GM23338 (cell line): ENCODE results near the gene CDCP1. TPM values are rescaled to one million over a fixed set of nuclear protein-coding genes. Genes with fewer than 3 reads are reported as not detected.

ENCODE experiments used
- ATAC-seq: fragments of 200-7000 bp; cut with Tn5 transposase; 3 replicates; pipeline ENCODE4 v1.9.1; 2020
- DNase-seq: peaks from one replicate; pipeline ENCODE4 v3.0.0-alpha.2; 2015; ENCODE audit warnings: low spot score
- H2AFZ ChIP-seq: fragments of 200-600 bp; sonication (generic); 2 replicates; pipeline ENCODE4 v1.8.0; 2016; ENCODE audit warnings: antibody characterized with exemption, mild to moderate bottlenecking, moderate library complexity
- H3F3A ChIP-seq: fragments of 200-600 bp; sonication (generic); replicated peaks from 2 replicates; pipeline ENCODE4 v1.8.0; 2017; ENCODE audit warnings: antibody characterized with exemption, mixed run types, low read depth
- H3K27ac ChIP-seq: fragments of 200-600 bp; sonication (generic); 2 replicates; pipeline ENCODE4 v1.6.1; 2016; ENCODE audit warnings: low read depth
- H3K27me3 ChIP-seq: fragments of 200-600 bp; sonication (generic); 2 replicates; pipeline ENCODE4 v1.8.0; 2016; ENCODE audit warnings: mild to moderate bottlenecking, mixed run types, moderate library complexity; ENCODE audit not compliant: insufficient read depth
- H3K36me3 ChIP-seq: fragments of 200-600 bp; sonication (generic); 2 replicates; pipeline ENCODE4 v1.8.0; 2016; ENCODE audit warnings: mild to moderate bottlenecking; ENCODE audit not compliant: insufficient read depth
- H3K4me1 ChIP-seq: fragments of 200-600 bp; sonication (generic); 2 replicates; pipeline ENCODE4 v1.8.0; 2016; ENCODE audit warnings: mild to moderate bottlenecking, moderate library complexity; ENCODE audit not compliant: insufficient read depth
- H3K4me2 ChIP-seq: fragments of 200-600 bp; sonication (generic); 2 replicates; pipeline ENCODE4 v1.7.1; 2017; ENCODE audit warnings: mixed run types
- H3K4me3 ChIP-seq: fragments of 200-600 bp; sonication (generic); 2 replicates; pipeline ENCODE4 v1.6.1; 2016; ENCODE audit warnings: mixed run types
- H3K79me2 ChIP-seq: fragments of 200-600 bp; sonication (generic); replicated peaks from 2 replicates; pipeline ENCODE4 v1.8.0; 2017; ENCODE audit warnings: mild to moderate bottlenecking; ENCODE audit not compliant: insufficient read depth
- H3K9me2 ChIP-seq: fragments of 200-600 bp; sonication (generic); 2 replicates; pipeline ENCODE4 v1.8.0; 2017; ENCODE audit not compliant: insufficient read depth
- H4K20me1 ChIP-seq: fragments of 200-600 bp; sonication (generic); replicated peaks from 2 replicates; pipeline ENCODE4 v1.8.0; 2017; ENCODE audit warnings: mild to moderate bottlenecking; ENCODE audit not compliant: insufficient read depth
- H3K27ac Mint-ChIP-seq: 2 replicates; pipeline ENCODE4 v1.8.0; 2020; ENCODE audit warnings: inconsistent platforms, mild to moderate bottlenecking, moderate library complexity, mixed read lengths
- H3K27me3 Mint-ChIP-seq: 3 replicates; pipeline ENCODE4 v1.8.0; 2022; ENCODE audit warnings: low read depth, mild to moderate bottlenecking, moderate library complexity, mixed read lengths, inconsistent platforms; ENCODE audit not compliant: insufficient read depth, poor library complexity
- H3K36me3 Mint-ChIP-seq: 3 replicates; pipeline ENCODE4 v1.8.0; 2021; ENCODE audit warnings: low read depth, mild to moderate bottlenecking, inconsistent platforms, moderate library complexity, mixed read lengths
- H3K4me1 Mint-ChIP-seq: 3 replicates; pipeline ENCODE4 v1.8.0; 2020; ENCODE audit warnings: mild to moderate bottlenecking, inconsistent platforms, mixed read lengths
- H3K4me3 Mint-ChIP-seq: 3 replicates; pipeline ENCODE4 v1.8.0; 2021; ENCODE audit warnings: moderate library complexity, mild to moderate bottlenecking, inconsistent platforms, mixed read lengths
- H3K9me3 Mint-ChIP-seq: 3 replicates; pipeline ENCODE4 v1.8.0; 2020; ENCODE audit warnings: moderate library complexity, mild to moderate bottlenecking, inconsistent platforms, mixed read lengths
- EZH2 ChIP-seq: fragments of 200-600 bp; sonication (generic); IDR thresholded peaks from one replicate; pipeline ENCODE4 v1.8.0; 2017; ENCODE audit warnings: antibody characterized with exemption, mild to moderate bottlenecking, low read depth; ENCODE audit not compliant: unreplicated experiment
- EZH2phosphoT487 ChIP-seq: fragments of 200-600 bp; sonication (generic); IDR thresholded peaks from one replicate; pipeline ENCODE4 v1.8.1; 2018; ENCODE audit warnings: antibody characterized with exemption; ENCODE audit not compliant: unreplicated experiment
- JUNB ChIP-seq: IDR thresholded peaks from one replicate; pipeline ENCODE4 v1.6.1; 2016; ENCODE audit warnings: antibody characterized with exemption; ENCODE audit not compliant: unreplicated experiment
- NANOG ChIP-seq: IDR thresholded peaks from 2 replicates; pipeline ENCODE4 v1.6.1; 2016; ENCODE audit warnings: antibody characterized with exemption, borderline replicate concordance
- ZNF114 ChIP-seq: fragments of 250-450 bp; sonication (Bioruptor Pico); IDR thresholded peaks from 2 replicates; pipeline ENCODE4 v1.5.0; 2020; ENCODE audit warnings: mild to moderate bottlenecking, moderate library complexity
- ZNF331 ChIP-seq: fragments of 250-450 bp; sonication (Bioruptor Pico); IDR thresholded peaks from 2 replicates; pipeline ENCODE4 v1.5.0; 2020; ENCODE audit warnings: low read depth, mild to moderate bottlenecking, moderate library complexity
- polyA plus RNA-seq: library from polyadenylated mRNA; unstranded; fragments of >200 nt; fragmentation: Nextera tagmentation; extraction: Ambion mirVana; gene quantifications from 2 replicates; pipeline ENCODE4 v1.2.1, GENCODE V29; 2016
- total RNA-seq: library from RNA; depleted of rRNA; stranded (reverse); fragments of >200 nt; shearing (Covaris generic); gene quantifications from 2 replicates; pipeline ENCODE4 v1.2.3, GENCODE V29; 2014
- TF ChIP-seq, protein P1 (sequence below): fragments of 250-450 bp; sonication (Bioruptor Pico); IDR thresholded peaks from 2 replicates; pipeline ENCODE4 v1.5.0; 2020; ENCODE audit warnings: mild to moderate bottlenecking, moderate library complexity
- TF ChIP-seq, protein P2 (sequence below): IDR thresholded peaks from 2 replicates; pipeline ENCODE4 v1.6.1; 2016; ENCODE audit warnings: antibody characterized with exemption

CDCP1 gene
- total and polyA plus RNA-seq, 2 experiments from 2014 or later: 7.7 to 20.1 TPM

DNA sequence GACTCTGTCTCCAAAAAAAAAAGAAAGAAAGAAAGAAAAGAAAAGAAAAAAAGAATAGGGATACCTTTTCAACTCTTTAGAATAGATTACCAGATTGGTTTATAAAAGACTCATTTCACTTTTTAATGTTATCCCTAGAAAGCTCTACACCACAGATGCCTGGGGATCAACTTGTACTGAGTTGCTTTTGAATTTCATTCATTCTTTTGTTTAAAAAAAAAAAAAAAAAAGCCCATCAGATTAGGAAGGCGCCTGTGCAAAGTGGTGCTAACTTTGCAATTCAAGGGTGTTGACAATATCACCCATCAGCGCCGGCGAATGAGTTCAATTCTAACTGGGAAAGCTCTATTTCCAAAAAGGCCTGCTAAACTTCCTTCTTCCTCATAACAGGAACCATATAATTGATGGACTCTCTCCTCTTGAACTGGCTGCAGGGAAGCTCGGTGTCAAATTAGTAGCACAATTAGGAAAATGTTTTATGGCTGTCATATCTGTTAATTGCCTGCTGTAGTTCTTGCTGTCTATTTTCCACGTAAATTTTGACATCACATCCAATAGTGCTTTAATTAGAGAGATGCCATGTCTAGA is 48.8 kb downstream of the CDCP1 start (continued):
- TF ChIP-seq, protein P1, sequence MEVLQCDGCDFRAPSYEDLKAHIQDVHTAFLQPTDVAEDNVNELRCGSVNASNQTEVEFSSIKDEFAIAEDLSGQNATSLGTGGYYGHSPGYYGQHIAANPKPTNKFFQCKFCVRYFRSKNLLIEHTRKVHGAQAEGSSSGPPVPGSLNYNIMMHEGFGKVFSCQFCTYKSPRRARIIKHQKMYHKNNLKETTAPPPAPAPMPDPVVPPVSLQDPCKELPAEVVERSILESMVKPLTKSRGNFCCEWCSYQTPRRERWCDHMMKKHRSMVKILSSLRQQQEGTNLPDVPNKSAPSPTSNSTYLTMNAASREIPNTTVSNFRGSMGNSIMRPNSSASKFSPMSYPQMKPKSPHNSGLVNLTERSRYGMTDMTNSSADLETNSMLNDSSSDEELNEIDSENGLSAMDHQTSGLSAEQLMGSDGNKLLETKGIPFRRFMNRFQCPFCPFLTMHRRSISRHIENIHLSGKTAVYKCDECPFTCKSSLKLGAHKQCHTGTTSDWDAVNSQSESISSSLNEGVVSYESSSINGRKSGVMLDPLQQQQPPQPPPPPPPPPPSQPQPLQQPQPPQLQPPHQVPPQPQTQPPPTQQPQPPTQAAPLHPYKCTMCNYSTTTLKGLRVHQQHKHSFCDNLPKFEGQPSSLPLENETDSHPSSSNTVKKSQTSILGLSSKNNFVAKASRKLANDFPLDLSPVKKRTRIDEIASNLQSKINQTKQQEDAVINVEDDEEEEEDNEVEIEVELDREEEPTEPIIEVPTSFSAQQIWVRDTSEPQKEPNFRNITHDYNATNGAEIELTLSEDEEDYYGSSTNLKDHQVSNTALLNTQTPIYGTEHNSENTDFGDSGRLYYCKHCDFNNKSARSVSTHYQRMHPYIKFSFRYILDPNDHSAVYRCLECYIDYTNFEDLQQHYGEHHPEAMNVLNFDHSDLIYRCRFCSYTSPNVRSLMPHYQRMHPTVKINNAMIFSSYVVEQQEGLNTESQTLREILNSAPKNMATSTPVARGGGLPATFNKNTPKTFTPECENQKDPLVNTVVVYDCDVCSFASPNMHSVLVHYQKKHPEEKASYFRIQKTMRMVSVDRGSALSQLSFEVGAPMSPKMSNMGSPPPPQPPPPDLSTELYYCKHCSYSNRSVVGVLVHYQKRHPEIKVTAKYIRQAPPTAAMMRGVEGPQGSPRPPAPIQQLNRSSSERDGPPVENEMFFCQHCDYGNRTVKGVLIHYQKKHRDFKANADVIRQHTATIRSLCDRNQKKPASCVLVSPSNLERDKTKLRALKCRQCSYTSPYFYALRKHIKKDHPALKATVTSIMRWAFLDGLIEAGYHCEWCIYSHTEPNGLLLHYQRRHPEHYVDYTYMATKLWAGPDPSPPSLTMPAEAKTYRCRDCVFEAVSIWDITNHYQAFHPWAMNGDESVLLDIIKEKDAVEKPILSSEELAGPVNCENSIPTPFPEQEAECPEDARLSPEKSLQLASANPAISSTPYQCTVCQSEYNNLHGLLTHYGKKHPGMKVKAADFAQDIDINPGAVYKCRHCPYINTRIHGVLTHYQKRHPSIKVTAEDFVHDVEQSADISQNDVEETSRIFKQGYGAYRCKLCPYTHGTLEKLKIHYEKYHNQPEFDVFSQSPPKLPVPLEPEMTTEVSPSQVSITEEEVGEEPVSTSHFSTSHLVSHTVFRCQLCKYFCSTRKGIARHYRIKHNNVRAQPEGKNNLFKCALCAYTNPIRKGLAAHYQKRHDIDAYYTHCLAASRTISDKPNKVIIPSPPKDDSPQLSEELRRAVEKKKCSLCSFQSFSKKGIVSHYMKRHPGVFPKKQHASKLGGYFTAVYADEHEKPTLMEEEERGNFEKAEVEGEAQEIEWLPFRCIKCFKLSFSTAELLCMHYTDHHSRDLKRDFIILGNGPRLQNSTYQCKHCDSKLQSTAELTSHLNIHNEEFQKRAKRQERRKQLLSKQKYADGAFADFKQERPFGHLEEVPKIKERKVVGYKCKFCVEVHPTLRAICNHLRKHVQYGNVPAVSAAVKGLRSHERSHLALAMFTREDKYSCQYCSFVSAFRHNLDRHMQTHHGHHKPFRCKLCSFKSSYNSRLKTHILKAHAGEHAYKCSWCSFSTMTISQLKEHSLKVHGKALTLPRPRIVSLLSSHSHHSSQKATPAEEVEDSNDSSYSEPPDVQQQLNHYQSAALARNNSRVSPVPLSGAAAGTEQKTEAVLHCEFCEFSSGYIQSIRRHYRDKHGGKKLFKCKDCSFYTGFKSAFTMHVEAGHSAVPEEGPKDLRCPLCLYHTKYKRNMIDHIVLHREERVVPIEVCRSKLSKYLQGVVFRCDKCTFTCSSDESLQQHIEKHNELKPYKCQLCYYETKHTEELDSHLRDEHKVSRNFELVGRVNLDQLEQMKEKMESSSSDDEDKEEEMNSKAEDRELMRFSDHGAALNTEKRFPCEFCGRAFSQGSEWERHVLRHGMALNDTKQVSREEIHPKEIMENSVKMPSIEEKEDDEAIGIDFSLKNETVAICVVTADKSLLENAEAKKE (CRISPR knock-in tag): no peak
- TF ChIP-seq ZNF114 (CRISPR knock-in tag) (no peak), JUNB (no peak), EZH2 (no peak), ZNF331 (no peak)
- TF ChIP-seq, protein P2, sequence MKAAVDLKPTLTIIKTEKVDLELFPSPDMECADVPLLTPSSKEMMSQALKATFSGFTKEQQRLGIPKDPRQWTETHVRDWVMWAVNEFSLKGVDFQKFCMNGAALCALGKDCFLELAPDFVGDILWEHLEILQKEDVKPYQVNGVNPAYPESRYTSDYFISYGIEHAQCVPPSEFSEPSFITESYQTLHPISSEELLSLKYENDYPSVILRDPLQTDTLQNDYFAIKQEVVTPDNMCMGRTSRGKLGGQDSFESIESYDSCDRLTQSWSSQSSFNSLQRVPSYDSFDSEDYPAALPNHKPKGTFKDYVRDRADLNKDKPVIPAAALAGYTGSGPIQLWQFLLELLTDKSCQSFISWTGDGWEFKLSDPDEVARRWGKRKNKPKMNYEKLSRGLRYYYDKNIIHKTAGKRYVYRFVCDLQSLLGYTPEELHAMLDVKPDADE: no peak

DNA sequence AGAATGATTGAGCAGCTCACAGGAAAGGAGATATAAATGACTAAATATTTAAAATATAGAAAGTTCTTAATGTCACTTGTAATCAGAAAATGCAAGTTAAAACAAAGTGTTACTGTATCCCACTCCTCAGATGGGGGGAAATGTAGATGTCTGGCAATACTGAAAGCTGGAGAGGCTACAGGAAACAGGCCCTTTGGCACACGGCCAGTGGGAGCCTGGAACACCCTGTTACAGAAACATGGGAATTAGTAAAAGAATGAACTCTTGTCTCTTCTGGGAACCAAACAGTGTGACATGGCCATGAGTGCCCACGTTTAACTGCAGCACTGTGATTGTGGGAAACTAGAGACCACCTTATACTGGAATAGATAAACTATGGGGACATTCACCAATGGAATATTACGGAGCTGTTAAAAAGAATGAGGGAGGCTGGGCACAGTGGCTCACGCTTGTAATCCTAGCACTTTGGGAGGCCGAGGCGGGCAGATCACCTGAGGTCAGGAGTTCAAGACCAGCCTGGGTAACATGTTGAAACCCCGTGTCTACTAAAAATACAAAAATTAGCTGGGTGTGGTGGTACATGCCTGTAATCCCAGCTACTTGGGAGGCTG is 50.2 kb downstream of the CDCP1 start:
- Mint-ChIP-seq H3K4me1 (no peaks in the 10 kb centered on the region), H3K9me3 (no peaks in the 10 kb centered on the region), H3K27me3 (no peaks in the 10 kb centered on the region), H3K27ac (no peak overlapping the region), H3K4me3 (no peak overlapping the region), H3K36me3 (peaks cover 25% of the 10 kb centered on the region)
- Histone ChIP-seq H3K4me2 (no peak overlapping the region), H3K4me3 (no peak overlapping the region), H3K4me1 (no peaks in the 10 kb centered on the region), H2AFZ (no peak overlapping the region), H3K9me2 (no peaks in the 10 kb centered on the region), H3K27me3 (no peaks in the 10 kb centered on the region), H3K79me2 (no peaks in the 10 kb centered on the region), H3K27ac (no peak overlapping the region), H3F3A (no peaks in the 10 kb centered on the region), H4K20me1 (no peaks in the 10 kb centered on the region; the same call in 1 of the 2 replicates), H3K36me3 (peaks cover 3% of the 10 kb centered on the region)
- DNase-seq (no peak), ATAC-seq (no peak)
- TF ChIP-seq NANOG: no peak
- TF ChIP-seq, protein P2: no peak
- no peak for TF ChIP-seq EZH2phosphoT487
